KMS-11 (cell line): Measurements from ENCODE around the gene GNAT3.

Source experiments
- H2AFZ ChIP-seq: fragments of 200-600 bp; sonication (generic); 2 replicates; pipeline ENCODE4 v1.6.1; 2016; ENCODE audit warnings: antibody characterized with exemption, mixed run types, low read depth
- H3K27ac ChIP-seq: fragments of 200-600 bp; sonication (generic); 2 replicates; pipeline ENCODE4 v1.6.1; 2016; ENCODE audit warnings: mild to moderate bottlenecking, mixed run types
- H3K27me3 ChIP-seq: fragments of 200-600 bp; sonication (generic); 2 replicates; pipeline ENCODE4 v1.6.1; 2017; ENCODE audit warnings: mild to moderate bottlenecking, low read depth, mixed run types, moderate library complexity; ENCODE audit not compliant: insufficient read depth
- H3K36me3 ChIP-seq: fragments of 200-600 bp; sonication (generic); 2 replicates; pipeline ENCODE4 v1.6.1; 2017; ENCODE audit warnings: mild to moderate bottlenecking, mixed run types; ENCODE audit not compliant: insufficient read depth
- H3K4me1 ChIP-seq: fragments of 200-600 bp; sonication (generic); 2 replicates; pipeline ENCODE4 v1.6.1; 2016; ENCODE audit warnings: mild to moderate bottlenecking, low read depth, mixed run types; ENCODE audit not compliant: poor library complexity, severe bottlenecking
- H3K4me2 ChIP-seq: fragments of 200-600 bp; sonication (generic); 2 replicates; pipeline ENCODE4 v1.7.0; 2016; ENCODE audit warnings: mild to moderate bottlenecking, mixed run types
- H3K4me3 ChIP-seq: fragments of 200-600 bp; sonication (generic); IDR thresholded peaks from 2 replicates; pipeline ENCODE4 v1.6.1; 2017; ENCODE audit warnings: low read depth, low read length, mixed read lengths; ENCODE audit not compliant: insufficient read depth
- H3K79me2 ChIP-seq: fragments of 200-600 bp; sonication (generic); 2 replicates; pipeline ENCODE4 v1.6.1; 2016; ENCODE audit warnings: low read depth, mixed run types; ENCODE audit not compliant: insufficient read depth
- H3K9ac ChIP-seq: fragments of 200-600 bp; sonication (generic); 2 replicates; pipeline ENCODE4 v1.6.1; 2016; ENCODE audit warnings: mild to moderate bottlenecking, mixed run types
- H4K20me1 ChIP-seq: fragments of 200-600 bp; sonication (generic); 2 replicates; pipeline ENCODE4 v1.6.1; 2016; ENCODE audit warnings: mild to moderate bottlenecking, mixed run types; ENCODE audit not compliant: insufficient read depth
- CTCF ChIP-seq: fragments of 200-600 bp; sonication (generic); conservative IDR thresholded peaks from 2 replicates; pipeline ENCODE4 v1.6.1; 2017; ENCODE audit warnings: low read depth, mild to moderate bottlenecking, antibody characterized with exemption, low read length, moderate library complexity, mixed read lengths

Gene GNAT3

GRCh38 chr7:80439894-80440821 is 71.7 kb downstream of the GNAT3 start:
- no peak overlapping the region for H3K4me2 ChIP-seq

DNA sequence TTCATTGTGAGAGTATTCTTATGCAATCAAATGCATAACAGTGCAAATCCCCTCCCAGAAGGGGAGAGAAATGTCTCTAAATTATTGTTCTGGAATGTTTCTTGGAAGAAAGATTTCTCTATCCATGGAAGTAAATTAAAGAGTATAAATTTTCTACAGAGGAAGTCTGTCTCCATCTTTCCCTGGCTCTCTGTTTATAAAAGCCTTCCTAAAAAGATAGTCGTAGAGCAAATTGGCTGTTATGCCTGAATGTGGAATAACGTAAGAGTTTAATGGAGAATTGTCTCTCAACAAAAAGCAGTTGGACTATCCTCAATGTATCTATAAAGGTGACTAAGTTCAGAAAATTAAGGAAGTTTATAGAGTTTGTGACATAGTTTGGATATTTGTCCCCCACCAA is 76.3 kb downstream of the GNAT3 start:
- Histone ChIP-seq H3K9ac (no peak overlapping the region), H2AFZ (no peak overlapping the region), H3K79me2 (no peaks in the 10 kb centered on the region), H3K4me3 (no peak overlapping the region), H3K4me2 (no peak overlapping the region), H3K36me3 (no peaks in the 10 kb centered on the region), H3K27ac (no peak overlapping the region), H3K4me1 (no peaks in the 10 kb centered on the region), H4K20me1 (no peaks in the 10 kb centered on the region), H3K27me3 (no peaks in the 10 kb centered on the region)
- no peak for TF ChIP-seq CTCF

More at GRCh38 chr7:80439894-80440821, 71.7 kb downstream of the GNAT3 start:
- Histone ChIP-seq H3K27ac (no peak overlapping the region), H3K9ac (no peak overlapping the region), H3K36me3 (no peaks in the 10 kb centered on the region), H3K27me3 (no peaks in the 10 kb centered on the region), H3K4me1 (no peaks in the 10 kb centered on the region), H3K79me2 (no peaks in the 10 kb centered on the region), H2AFZ (no peak overlapping the region), H4K20me1 (no peaks in the 10 kb centered on the region), H3K4me3 (no peak overlapping the region)
- no peak for TF ChIP-seq CTCF

- Histone ChIP-seq H3K79me2 (no peaks in the 10 kb centered on the region), H3K9ac (no peak overlapping the region), H4K20me1 (no peaks in the 10 kb centered on the region), H3K27ac (no peak overlapping the region), H3K4me1 (no peaks in the 10 kb centered on the region), H3K36me3 (no peaks in the 10 kb centered on the region), H3K27me3 (no peaks in the 10 kb centered on the region), H3K4me2 (no peak overlapping the region), H2AFZ (no peak overlapping the region), H3K4me3 (no peak overlapping the region)
- TF ChIP-seq CTCF, result no peak
These were observed 77.8 kb downstream of the GNAT3 start for GRCh38 chr7:80434047-80434446.

DNA sequence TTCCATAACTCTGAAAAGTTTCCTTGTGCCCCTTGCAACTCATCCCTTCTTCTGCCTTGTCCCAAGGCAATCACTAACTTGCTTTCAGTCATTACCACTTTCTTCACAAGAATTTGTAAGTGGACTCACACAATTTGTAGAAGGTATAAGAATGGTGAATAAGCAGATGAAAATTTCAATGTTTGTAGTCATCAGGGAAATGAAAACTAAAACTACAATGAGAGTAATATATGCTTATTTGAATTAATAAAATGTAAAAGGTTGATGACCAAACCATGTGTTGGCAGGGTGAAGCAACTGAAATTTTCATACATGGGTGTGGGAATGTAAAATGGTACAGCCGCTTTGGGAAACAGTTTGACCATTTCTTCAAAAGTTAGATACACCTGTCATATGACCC is 79.7 kb downstream of the GNAT3 start:
- Histone ChIP-seq H3K4me3 (no peak overlapping the region), H2AFZ (no peak overlapping the region), H3K4me2 (no peak overlapping the region), H3K79me2 (no peaks in the 10 kb centered on the region), H3K36me3 (no peaks in the 10 kb centered on the region), H3K4me1 (no peaks in the 10 kb centered on the region), H3K27me3 (no peaks in the 10 kb centered on the region), H3K9ac (no peak overlapping the region), H3K27ac (no peak overlapping the region), H4K20me1 (no peaks in the 10 kb centered on the region)
- TF ChIP-seq CTCF, result no peak
